Activated naive CD4-positive, alpha-beta T cell treated with anti-CD3 and anti-CD28 coated beads, Interleukin-2, amount 10 ng/mL, durations not matched to agents 7 days and 5 days (primary cell): ENCODE data around the gene KCNJ6.

Source experiments
- CTCF ChIA-PET: fragments of 350-600 bp; sonication (Branson Sonifier 250); formaldehyde crosslinking; loops from one replicate; lab custom pipeline; 2021; ENCODE audit warnings: antibody characterized with exemption; lab: Charles Lee
- DNase-seq: peaks from one replicate; pipeline ENCODE4 v3.0.0-alpha.2; 2020
- H3K27ac Mint-ChIP-seq: one replicate; pipeline ENCODE4 v1.8.0; 2021; ENCODE audit warnings: mild to moderate bottlenecking, moderate library complexity, mixed read lengths
- H3K27me3 Mint-ChIP-seq: one replicate; pipeline ENCODE4 v1.8.0; 2021; ENCODE audit warnings: mild to moderate bottlenecking, mixed read lengths
- H3K36me3 Mint-ChIP-seq: one replicate; pipeline ENCODE4 v1.8.0; 2021; ENCODE audit warnings: mixed read lengths
- H3K4me1 Mint-ChIP-seq: one replicate; pipeline ENCODE4 v1.8.0; 2021; ENCODE audit warnings: mixed read lengths
- H3K4me3 Mint-ChIP-seq: one replicate; pipeline ENCODE4 v1.8.0; 2021; ENCODE audit warnings: mild to moderate bottlenecking, moderate library complexity, mixed read lengths
- H3K9me3 Mint-ChIP-seq: one replicate; pipeline ENCODE4 v1.8.0; 2021; ENCODE audit warnings: mixed read lengths

KCNJ6 gene

DNA sequence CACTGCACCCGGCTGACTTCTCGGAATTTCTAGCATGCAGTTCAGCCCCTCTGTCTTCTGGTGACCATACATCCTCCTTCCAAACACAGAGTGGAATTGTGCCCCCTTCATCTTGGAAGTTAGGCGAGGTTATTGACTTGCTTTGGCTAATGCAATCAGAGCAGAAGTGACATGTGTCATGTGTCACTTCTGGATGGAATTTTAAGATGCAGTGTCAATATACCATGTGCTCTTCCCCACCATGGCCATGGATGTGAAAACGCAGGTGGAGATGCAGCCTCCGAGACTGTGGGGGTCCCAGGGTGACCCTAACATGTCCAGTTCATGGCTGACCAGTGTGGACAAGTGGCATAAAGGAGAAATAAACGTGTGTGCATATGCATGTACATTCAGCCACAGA lies 83.0 kb downstream of the KCNJ6 start:
- no peak overlapping the region for H3K4me3 Mint-ChIP-seq
- no peak overlapping the region for H3K27ac Mint-ChIP-seq
- CTCF ChIA-PET: no interaction called here
- H3K9me3 Mint-ChIP-seq: no peaks in the 10 kb centered on the region
- H3K36me3 Mint-ChIP-seq: no peaks in the 10 kb centered on the region
- no peak for DNase-seq
- H3K4me1 Mint-ChIP-seq: no peaks in the 10 kb centered on the region
- peaks cover 3% of the 10 kb centered on the region for H3K27me3 Mint-ChIP-seq

DNA sequence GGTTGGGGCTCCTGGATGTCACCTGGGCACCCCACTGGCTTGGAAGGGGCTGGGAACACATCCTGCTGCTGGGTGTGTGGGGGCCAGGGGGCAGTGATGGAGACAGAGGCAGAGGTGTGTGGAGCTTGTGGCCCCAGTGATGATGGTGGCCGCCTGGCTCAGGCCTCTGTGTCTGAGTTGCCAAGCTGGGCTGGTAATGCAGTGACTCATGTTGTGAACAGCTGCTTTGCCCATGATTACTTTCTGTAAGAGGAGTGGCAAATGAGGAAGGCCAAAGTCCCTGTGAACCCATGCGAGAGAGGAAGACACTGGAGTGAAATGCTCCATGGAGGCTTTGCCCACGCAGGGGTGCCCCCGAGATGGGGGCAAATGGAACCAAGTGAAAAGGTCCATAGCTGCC lies 86.8 kb downstream of the KCNJ6 start:
- no peak overlapping the region for H3K27ac Mint-ChIP-seq

DNA sequence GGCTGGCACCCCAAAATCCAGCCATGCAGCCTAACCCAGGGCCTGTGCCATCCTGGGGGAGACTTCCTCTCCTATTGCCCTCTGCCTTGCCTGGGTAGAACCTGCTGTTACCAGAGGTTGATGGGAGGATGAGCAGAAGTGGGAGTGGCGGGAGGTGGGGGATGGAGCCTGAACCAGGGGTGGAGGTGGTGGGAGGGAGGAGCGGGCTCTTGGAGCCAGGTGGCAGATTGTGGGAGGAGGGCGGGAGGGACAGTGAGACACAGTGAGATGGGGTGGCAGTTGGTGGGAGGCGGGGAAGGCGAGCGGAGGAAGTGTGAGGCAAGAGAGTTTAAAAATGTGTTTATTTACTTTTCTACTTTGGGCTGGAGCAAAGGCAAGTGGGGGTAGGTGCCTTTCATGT lies 87.3 kb downstream of the KCNJ6 start:
- Mint-ChIP-seq H3K4me3 (no peak overlapping the region), H3K36me3 (no peaks in the 10 kb centered on the region), H3K4me1 (no peaks in the 10 kb centered on the region), H3K27me3 (peaks cover 3% of the 10 kb centered on the region), H3K27ac (no peak overlapping the region), H3K9me3 (no peaks in the 10 kb centered on the region)
- no peak for DNase-seq
- CTCF ChIA-PET: no interaction called here

More for the DNA sequence above, 86.8 kb downstream of the KCNJ6 start:
- H3K9me3 Mint-ChIP-seq: no peaks in the 10 kb centered on the region
- no peak for DNase-seq
- H3K27me3 Mint-ChIP-seq: peaks cover 3% of the 10 kb centered on the region
- no peaks in the 10 kb centered on the region for H3K36me3 Mint-ChIP-seq
- H3K4me3 Mint-ChIP-seq: no peak overlapping the region
- H3K4me1 Mint-ChIP-seq: no peaks in the 10 kb centered on the region
- CTCF ChIA-PET: no interaction called here

DNA sequence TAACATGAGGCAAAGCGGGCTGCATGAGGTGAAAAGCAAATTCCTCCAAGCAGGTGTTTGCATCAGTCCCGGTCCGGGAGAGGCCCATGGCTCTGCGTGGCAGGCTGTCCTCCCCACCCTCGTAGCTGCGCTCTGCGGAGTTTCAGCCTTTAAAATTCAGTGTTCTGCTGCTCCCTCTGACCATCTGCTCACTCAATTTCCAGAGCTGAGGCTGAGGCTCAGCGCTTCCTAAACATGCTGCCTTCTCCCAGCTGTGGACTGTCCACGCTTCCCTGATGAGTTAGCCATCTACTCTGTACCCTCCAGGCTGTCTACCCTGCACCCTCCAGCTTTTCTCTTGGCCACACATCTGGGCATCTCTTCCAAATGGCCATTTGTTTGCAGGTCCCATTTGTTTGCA lies 87.7 kb downstream of the KCNJ6 start:
- no peaks in the 10 kb centered on the region for H3K36me3 Mint-ChIP-seq
- CTCF ChIA-PET: no interaction called here

DNA sequence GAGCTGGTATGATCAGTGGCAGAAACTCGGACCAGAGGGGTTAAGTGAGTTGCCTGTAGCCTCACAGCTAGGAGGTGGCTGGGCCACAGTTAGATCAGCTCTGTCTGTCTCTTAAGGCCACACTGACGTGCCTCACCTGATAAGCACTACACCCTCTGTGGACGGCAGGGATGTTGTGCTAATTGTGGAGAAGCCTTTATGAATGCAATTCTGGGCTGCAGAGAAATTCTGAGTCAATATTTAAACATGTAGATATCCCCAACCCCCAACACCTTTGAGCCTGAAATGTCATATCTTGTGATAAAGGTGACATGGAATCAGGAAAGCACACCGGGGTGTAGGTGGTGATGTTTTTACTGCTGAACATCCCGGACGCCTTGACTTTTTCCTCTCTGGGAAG lies 88.3 kb downstream of the KCNJ6 start:
- no peak for DNase-seq
- Mint-ChIP-seq H3K27ac (no peak overlapping the region), H3K36me3 (no peaks in the 10 kb centered on the region), H3K4me1 (no peaks in the 10 kb centered on the region), H3K4me3 (no peak overlapping the region), H3K27me3 (peaks cover 3% of the 10 kb centered on the region), H3K9me3 (no peaks in the 10 kb centered on the region)
- CTCF ChIA-PET: no interaction called here

More for the DNA sequence above, 87.7 kb downstream of the KCNJ6 start:
- Mint-ChIP-seq H3K27ac (no peak overlapping the region), H3K27me3 (peaks cover 3% of the 10 kb centered on the region), H3K4me1 (no peaks in the 10 kb centered on the region), H3K9me3 (no peaks in the 10 kb centered on the region), H3K4me3 (no peak overlapping the region)
- no peak for DNase-seq

DNA sequence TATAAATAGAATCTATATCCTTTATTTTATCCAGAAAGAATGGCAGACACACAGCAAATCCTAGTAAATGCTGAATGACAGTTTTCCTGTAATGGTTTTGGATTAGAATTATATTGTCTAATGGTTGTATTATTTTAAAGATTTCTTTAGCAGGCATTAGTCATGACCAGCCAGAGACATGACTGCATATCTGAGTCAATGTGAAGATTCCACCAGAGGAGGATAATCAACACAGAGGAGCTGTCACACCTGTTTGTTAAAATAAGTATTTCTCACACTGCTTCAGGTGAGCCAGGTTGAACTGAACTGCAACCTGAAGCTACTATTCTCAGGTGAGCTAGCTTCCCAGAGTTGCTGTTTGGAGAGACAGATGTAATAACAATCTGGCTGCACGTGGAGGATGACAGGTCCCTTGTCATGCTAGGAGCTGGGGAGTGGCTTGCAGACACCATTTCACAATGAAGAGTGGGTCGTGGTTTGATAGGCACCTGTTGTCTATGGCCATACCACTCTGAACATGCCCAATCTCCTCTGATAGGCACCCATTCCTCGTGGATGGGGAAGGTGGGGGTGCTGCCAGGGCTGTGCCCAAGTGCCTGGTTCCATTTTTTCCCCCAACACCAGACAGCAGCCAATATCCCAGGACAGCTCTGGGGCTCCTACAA lies 94.3 kb downstream of the KCNJ6 start:
- DNase-seq: no peak
- H3K4me1 Mint-ChIP-seq: no peaks in the 10 kb centered on the region
- no peak overlapping the region for H3K4me3 Mint-ChIP-seq
- H3K27me3 Mint-ChIP-seq: no peaks in the 10 kb centered on the region
- H3K36me3 Mint-ChIP-seq: no peaks in the 10 kb centered on the region
- H3K9me3 Mint-ChIP-seq: no peaks in the 10 kb centered on the region
- CTCF ChIA-PET: no interaction called here
- H3K27ac Mint-ChIP-seq: no peak overlapping the region

DNA sequence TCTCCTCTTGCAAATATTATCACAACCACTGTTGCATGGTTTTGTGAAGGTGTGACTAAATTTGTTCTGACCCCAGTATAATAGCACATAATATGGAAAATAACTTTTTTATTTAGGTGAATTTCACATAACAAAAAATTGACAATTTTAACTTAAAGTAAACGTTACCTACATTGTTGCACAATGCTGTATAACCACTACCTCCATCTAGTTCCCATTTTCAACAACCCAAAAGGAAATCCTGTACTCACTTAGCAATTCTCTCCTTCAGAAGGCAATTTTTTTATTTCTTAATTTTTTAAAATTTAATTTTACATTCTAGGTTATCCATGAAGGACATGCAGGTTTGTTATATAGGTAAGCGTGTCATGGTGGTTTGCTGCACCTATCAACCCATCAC lies 95.2 kb downstream of the KCNJ6 start:
- Mint-ChIP-seq H3K27ac (no peak overlapping the region), H3K27me3 (no peaks in the 10 kb centered on the region), H3K4me3 (no peak overlapping the region), H3K36me3 (no peaks in the 10 kb centered on the region), H3K4me1 (no peaks in the 10 kb centered on the region), H3K9me3 (no peaks in the 10 kb centered on the region)
- DNase-seq: no peak
- CTCF ChIA-PET: no interaction called here

DNA sequence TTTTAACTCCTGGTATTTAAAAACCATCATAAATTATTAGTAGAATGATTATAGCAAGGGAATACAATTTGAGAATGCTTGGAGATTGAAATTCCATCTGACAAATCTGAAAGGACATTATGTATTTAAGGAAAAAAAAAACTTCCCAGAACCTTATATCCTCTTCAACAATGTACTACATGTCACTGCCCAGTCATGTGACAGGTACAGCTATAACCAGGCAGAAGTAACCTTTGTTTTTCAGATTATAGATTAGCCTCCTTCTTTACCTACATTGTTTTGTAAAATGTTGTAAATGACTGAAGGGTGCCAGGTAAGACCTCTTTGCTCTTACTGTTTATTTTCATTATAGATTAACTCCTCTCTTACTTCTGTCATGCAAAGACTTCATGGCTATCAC lies 96.9 kb downstream of the KCNJ6 start:
- no peak overlapping the region for H3K27ac Mint-ChIP-seq
- no peaks in the 10 kb centered on the region for H3K4me1 Mint-ChIP-seq
- no peak overlapping the region for H3K4me3 Mint-ChIP-seq
- CTCF ChIA-PET: no interaction called here
- H3K27me3 Mint-ChIP-seq: no peaks in the 10 kb centered on the region
- H3K9me3 Mint-ChIP-seq: no peaks in the 10 kb centered on the region
- no peak for DNase-seq
- H3K36me3 Mint-ChIP-seq: no peaks in the 10 kb centered on the region

DNA sequence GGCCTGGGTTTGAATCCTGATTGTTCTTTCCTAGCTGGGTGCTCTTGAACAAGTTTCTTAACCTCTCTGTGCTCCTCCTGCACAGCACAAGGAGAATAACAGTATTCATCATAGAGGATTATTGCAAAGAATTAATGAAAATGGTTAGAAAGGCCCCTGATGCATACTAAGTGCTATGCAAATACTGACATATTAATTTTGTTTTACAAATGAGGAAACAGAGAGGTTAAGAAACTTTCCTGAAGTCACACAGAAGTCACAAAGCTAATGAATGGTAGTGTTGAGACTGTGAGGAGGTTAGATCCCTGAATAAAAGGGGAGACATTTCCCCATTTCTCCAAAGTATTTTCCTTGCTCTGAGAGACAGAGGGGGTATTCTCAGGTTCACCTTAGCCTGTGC lies 99.0 kb downstream of the KCNJ6 start:
- no peak overlapping the region for H3K4me3 Mint-ChIP-seq
- no peaks in the 10 kb centered on the region for H3K4me1 Mint-ChIP-seq
- DNase-seq: no peak
- no peaks in the 10 kb centered on the region for H3K27me3 Mint-ChIP-seq
- CTCF ChIA-PET: no interaction called here
- no peak overlapping the region for H3K27ac Mint-ChIP-seq
- H3K9me3 Mint-ChIP-seq: no peaks in the 10 kb centered on the region
- no peaks in the 10 kb centered on the region for H3K36me3 Mint-ChIP-seq

DNA sequence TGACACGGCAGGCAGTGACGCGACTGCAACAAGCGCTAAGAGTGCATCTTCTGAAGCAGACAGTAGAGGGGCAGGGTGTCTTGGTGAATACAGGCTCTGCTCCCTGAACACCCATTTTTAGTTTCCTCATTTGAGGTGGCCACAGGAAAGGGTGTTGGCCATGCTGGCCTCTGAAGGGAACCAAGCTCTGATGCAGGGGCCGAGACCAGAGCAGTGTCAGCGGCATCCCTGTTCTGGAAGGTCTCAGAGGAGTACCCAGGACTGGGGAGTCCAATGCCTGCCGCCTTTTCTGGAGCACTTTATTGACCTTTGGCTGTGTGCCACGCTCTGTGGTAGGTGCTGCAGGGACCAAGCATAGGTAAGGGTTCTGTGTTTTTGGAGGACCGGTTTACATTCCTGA lies 100.4 kb downstream of the KCNJ6 start:
- Mint-ChIP-seq H3K9me3 (peaks cover 2% of the 10 kb centered on the region), H3K4me3 (no peak overlapping the region), H3K27ac (no peak overlapping the region), H3K36me3 (no peaks in the 10 kb centered on the region), H3K4me1 (no peaks in the 10 kb centered on the region), H3K27me3 (peaks cover 5% of the 10 kb centered on the region)
- CTCF ChIA-PET: no interaction called here
- no peak for DNase-seq

DNA sequence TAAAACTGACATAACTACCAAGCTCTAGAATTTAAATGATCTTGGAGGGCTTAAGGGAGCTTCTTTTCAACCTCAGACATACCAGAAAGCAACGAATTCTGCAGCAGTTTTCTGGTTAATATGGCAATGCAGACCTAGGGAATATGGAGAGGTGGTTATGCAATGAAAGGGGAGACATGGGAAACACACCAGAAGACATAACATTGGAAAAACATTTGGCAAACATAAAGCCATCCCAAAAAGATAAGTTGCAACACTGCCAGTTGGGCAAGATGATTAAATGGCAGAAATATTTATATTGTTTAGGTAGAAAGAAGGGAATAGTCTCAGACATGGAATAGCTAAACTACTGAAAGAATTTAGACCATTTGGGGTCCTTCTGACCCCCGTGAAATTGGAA lies 104.5 kb downstream of the KCNJ6 start:
- no peaks in the 10 kb centered on the region for H3K36me3 Mint-ChIP-seq
- peaks cover 2% of the 10 kb centered on the region for H3K9me3 Mint-ChIP-seq
- H3K4me3 Mint-ChIP-seq: no peak overlapping the region
- CTCF ChIA-PET: interaction anchor here (0.7 kb wide), 1 partner anchor 27 kb away, joined by 3 read pairs; no protein-coding TSS in a partner anchor
- peaks cover 5% of the 10 kb centered on the region for H3K27me3 Mint-ChIP-seq
- DNase-seq: no peak
- no peak overlapping the region for H3K27ac Mint-ChIP-seq
- no peaks in the 10 kb centered on the region for H3K4me1 Mint-ChIP-seq

DNA sequence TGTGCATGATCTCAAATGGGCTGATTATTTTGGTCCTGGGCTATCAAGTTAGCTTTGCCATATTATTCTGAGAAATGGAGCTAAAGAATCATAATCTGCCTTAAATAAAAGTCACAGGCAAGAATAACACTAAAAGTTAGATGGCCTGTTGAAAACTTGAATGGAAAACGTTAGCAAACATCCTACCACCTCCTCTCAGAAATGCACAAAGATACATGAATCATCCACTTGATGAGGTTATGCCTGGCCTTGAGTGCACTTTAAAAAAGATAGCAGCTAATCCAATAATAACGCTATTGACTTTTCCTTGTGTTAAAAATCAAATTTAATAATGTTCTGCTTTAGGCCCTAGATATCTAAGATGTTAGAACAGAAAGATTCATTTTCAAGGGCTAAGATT lies 108.0 kb downstream of the KCNJ6 start:
- Mint-ChIP-seq H3K27me3 (peaks cover 9% of the 10 kb centered on the region), H3K4me1 (no peaks in the 10 kb centered on the region), H3K27ac (no peak overlapping the region), H3K4me3 (no peak overlapping the region), H3K9me3 (peaks cover 2% of the 10 kb centered on the region), H3K36me3 (no peaks in the 10 kb centered on the region)
- DNase-seq: no peak
- CTCF ChIA-PET: no interaction called here

DNA sequence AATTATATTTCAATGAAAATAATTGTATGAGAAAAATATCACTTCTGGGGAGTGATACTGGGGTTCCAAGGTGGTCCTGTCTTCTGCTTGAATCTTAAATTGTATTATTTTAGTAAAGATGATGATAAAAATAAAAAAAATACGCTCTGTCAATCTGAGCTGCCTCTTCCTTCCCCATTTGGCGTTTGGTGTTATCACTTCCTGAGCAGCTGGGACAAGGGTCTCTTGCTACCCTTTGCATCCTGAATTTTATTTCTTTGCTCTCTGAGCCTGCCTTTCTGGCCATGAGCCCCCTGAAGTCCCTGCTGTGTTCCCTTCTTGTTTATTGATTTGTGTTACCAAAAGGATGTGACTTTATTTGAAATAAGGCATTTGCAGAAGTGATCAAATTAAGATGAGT lies 111.0 kb downstream of the KCNJ6 start:
- no peaks in the 10 kb centered on the region for H3K9me3 Mint-ChIP-seq
- CTCF ChIA-PET: no interaction called here
- no peaks in the 10 kb centered on the region for H3K4me1 Mint-ChIP-seq
- no peaks in the 10 kb centered on the region for H3K36me3 Mint-ChIP-seq
- DNase-seq: no peak
- no peak overlapping the region for H3K27ac Mint-ChIP-seq
- peaks cover 4% of the 10 kb centered on the region for H3K27me3 Mint-ChIP-seq
- no peak overlapping the region for H3K4me3 Mint-ChIP-seq

DNA sequence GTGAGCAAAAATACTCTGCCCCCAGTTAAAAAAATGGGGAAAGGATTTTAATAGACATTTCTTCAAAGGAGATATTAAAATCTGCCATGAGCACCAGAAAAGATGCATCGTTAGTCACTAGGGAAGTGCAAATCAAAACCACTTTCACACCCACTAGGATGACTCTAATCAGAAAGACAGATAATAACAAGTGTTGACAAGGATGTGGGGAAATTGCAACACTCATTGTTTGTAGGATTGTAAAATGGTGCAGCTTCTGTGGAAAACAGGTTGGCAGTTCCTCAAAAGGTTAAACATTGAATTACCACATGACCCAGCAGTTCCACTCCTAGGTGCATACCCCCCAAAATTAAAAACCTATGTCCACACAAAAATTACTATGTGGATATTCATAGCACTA lies 112.3 kb downstream of the KCNJ6 start:
- Mint-ChIP-seq H3K36me3 (no peaks in the 10 kb centered on the region), H3K27ac (no peak overlapping the region), H3K4me1 (no peaks in the 10 kb centered on the region), H3K9me3 (no peaks in the 10 kb centered on the region), H3K27me3 (peaks cover 4% of the 10 kb centered on the region), H3K4me3 (no peak overlapping the region)
- CTCF ChIA-PET: no interaction called here
- DNase-seq: no peak

DNA sequence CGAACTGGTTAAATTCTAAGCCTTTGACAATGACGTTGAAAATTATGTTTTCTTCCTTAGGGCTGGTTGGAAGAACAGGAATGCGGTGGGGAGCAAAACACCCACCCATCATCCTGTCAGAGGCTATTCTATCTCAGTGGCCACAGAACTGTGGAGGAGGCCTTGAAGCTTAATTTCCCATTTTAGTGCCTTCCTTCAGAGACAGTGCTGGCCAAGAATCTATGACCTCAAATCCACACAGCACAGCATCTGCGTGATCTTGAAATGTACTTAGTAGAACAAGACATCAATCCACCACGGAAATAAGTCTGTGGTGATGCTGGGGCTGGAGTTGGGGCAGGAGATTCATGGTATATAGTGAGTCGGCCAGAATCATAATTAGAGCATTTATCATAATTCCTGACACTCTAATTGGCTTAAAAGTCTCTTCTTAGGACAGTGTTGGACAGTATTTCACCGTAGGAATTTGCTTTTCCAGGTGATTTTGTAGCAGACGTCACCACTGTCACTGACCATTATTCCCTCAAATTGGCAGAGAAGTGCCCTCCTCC lies 113.1 kb downstream of the KCNJ6 start:
- no peaks in the 10 kb centered on the region for H3K4me1 Mint-ChIP-seq
- CTCF ChIA-PET: no interaction called here
- no peaks in the 10 kb centered on the region for H3K36me3 Mint-ChIP-seq
- no peak overlapping the region for H3K27ac Mint-ChIP-seq
- no peak for DNase-seq
- H3K9me3 Mint-ChIP-seq: no peaks in the 10 kb centered on the region
- H3K4me3 Mint-ChIP-seq: no peak overlapping the region
- peaks cover 4% of the 10 kb centered on the region for H3K27me3 Mint-ChIP-seq
